Erythroblast (primary cell): ENCODE results near the gene EPS8.

Experiments used
- GATA1 ChIP-seq: IDR thresholded peaks from 2 replicates; pipeline ENCODE4 v1.6.1; 2011; ENCODE audit warnings: low read depth, mild to moderate bottlenecking, control low read depth, low read length, moderate library complexity
- POLR2A ChIP-seq: IDR thresholded peaks from 2 replicates; pipeline ENCODE4 v1.6.1; 2011; ENCODE audit warnings: mild to moderate bottlenecking, low read length

DNA sequence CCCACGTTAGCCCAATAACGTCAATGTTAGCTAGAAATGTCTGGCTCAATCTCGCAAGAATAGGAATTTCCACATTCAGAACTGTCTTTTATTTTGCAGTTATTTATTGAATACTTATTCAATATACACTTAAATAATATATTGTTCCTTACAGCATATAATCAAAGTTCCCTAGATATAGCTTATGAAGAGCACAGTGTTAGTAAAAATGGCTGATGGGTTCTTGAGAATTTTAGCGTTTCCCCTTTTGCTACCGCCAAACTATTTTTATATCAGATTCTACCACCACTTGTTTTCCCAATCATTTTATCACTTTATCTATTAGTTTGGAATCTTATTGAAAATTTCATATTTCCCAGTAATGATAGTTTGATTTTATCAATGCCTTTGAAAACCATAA is 12.7 kb downstream of the EPS8 start:
- no peak for TF ChIP-seq POLR2A
- no peak for TF ChIP-seq GATA1
